Right lobe of liver (tissue), 4 donors: Measurements from ENCODE around the gene MFSD11.

Source experiments
- POLR2A ChIP-seq: fragments of 450-650 bp; IDR thresholded peaks from one replicate; pipeline ENCODE4 v1.6.1; 2017; ENCODE audit warnings: antibody characterized with exemption, mild to moderate bottlenecking
- TF ChIP-seq, protein P1 (sequence below), 4 donors: fragments of 200-600 bp in 3 of 4; fragments of 450-650 bp in 1 of 4; IDR thresholded peaks; one replicate each; pipeline versions ENCODE4 v1.5.1 to v1.8.0; 2016 to 2022; ENCODE audit warnings: antibody characterized with exemption in 4 of 4, mild to moderate bottlenecking in 2 of 4
- donor health status: DM: no; HTN: no; CAD: no.
- donor health status: DM: no; HTN: no; CAD: no.
- donor health status: DM: no; HTN: yes; CAD: no.

DNA sequence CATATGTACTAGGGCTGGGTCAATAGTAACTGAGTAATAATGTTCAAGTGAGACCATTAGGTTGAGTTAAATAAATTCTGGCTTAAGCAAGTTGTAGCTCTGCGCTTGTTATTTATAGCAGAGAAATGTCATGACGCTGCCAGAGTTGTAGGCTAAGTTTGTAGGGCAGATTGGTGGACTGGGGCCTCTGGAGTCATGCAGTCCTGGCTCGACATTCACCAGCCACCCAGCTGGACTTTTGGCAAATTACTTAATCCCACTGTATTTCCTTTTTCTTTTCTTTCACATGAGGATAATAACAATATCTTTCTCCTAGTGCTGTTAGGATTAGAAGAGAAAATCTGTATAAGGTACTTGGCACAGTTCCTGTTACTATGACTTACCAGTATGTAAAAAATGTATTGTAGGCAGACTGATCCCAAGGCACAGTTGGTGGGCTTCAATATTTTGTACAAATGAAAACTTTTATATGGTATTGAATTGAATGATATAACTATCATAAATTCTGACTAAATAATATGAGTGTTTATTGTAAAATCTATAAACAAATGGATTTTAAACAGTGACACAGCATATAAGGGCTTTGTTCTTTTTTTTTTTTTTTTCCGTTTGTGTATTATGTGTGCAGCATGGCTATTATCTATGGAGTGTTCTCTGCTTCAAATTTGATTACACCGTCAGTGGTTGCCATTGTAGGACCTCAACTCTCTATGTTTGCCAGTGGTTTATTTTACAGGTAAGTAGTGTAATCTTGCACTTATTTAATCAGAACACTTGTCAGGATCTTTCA, 2.6 kb downstream of the MFSD11 start:
- TF ChIP-seq, protein P1, sequence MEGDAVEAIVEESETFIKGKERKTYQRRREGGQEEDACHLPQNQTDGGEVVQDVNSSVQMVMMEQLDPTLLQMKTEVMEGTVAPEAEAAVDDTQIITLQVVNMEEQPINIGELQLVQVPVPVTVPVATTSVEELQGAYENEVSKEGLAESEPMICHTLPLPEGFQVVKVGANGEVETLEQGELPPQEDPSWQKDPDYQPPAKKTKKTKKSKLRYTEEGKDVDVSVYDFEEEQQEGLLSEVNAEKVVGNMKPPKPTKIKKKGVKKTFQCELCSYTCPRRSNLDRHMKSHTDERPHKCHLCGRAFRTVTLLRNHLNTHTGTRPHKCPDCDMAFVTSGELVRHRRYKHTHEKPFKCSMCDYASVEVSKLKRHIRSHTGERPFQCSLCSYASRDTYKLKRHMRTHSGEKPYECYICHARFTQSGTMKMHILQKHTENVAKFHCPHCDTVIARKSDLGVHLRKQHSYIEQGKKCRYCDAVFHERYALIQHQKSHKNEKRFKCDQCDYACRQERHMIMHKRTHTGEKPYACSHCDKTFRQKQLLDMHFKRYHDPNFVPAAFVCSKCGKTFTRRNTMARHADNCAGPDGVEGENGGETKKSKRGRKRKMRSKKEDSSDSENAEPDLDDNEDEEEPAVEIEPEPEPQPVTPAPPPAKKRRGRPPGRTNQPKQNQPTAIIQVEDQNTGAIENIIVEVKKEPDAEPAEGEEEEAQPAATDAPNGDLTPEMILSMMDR (IDR thresholded peaks at IDR 0.05): no peak
- TF ChIP-seq POLR2A: no peak
